Measurements from ENCODE around the gene HSBP1L1. TPM values are rescaled to one million over a fixed set of nuclear protein-coding genes. Genes with fewer than 3 reads are reported as not detected.
"Not testable (repeated sequence)": the region's sequence is repeated elsewhere in the genome, so short reads cannot be mapped to it uniquely, and the experiment has no call there.

The HSBP1L1 gene
- total RNA-seq, 2 experiments from 2014 or later, result 11.2 to 14.5 TPM

GRCh38 chr18:79948719-79949411 is 15.6 kb upstream of the HSBP1L1 start:
- Mint-ChIP-seq H3K9me3 (no peaks in the 10 kb centered on the region), H3K27ac (no peak overlapping the region), H3K4me3 (no peak overlapping the region), H3K4me1 (peaks cover 40% of the 10 kb centered on the region), H3K36me3 (peaks cover 11% of the 10 kb centered on the region), H3K27me3 (no peaks in the 10 kb centered on the region)
- DNase-seq, result no peak

DNA sequence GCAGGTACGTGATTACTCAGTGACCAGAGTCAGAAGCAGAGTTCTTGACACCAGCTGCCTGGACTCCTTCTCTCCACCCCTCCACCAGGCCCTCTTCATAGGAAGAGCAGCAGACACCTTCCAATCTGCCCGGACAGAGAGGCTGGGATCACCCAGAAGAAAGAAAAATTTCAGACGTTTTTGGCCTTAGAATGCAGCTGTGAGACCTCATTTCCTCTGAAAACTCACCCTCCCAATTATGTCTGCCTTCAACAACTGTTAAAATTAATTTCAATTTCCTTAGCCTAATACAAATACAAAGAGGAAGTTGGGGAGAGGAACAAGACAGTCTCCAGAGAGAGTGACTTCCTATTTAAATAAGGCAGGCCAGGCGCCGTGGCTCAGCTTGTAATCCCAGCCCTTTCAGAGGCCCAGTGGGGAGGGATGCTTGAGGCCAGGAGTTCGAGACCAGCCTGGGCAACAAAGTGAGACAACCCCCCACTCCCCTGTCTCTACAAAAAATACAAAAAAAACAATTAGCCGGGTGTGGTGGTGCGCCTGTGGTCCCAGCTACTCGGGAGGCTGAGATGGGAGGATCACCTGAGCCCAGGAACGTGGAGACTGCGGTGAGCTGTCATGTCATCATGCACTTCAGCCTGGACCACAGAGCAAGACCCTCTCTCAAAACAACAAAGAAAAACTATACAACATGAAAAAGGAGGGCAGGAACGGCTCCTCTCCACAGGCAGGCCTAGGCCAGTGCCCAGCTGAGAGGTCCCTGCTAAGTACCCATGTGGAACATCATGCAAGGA is 14.6 kb upstream of the HSBP1L1 start:
- Mint-ChIP-seq H3K27me3 (no peaks in the 10 kb centered on the region), H3K4me1 (peaks cover 31% of the 10 kb centered on the region), H3K36me3 (peaks cover 11% of the 10 kb centered on the region), H3K4me3 (peak overlapping the region; percentile 84), H3K9me3 (no peaks in the 10 kb centered on the region), H3K27ac (peak overlapping the region; percentile 54)
- no peak for DNase-seq

DNA sequence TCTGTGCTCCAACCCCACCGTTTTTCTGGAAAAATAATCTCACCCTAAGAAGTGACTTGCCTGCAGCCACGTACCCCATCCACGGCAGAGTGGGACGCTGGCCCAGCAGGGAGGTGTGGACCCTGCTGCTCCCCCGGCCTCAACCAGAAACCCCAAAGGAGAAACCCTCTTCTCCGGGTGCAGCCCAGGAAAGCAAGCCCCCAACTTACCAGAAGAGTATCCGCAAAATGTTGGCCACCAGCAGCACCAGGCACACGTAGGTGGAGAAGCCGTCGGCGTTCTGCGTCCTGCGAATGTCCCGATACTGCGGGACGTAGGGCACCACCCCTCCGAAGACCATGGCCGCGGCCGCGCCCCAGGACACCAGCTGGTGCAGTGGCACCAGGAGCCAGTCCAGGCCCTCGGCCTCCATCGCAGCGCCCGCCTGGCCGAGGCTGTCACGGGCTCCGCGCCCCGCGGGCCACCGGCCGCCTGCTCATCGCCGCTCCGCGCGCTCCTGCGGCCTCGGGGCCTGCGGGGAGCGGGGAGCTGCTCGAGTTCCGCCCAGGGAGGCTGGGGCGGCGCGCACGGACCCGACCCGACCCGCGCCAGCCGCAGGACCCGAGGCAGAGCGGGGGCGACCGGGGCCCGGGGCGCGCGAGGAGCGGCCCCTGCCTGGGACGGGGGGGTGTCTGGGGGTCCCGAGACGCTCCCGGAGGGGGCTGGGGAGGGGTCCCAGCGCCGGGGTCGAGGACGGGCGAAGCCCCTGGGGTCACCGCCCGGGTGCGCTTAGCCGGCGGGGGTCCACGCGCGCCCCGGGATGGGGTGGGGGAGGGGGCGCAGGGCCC is 13.7 kb upstream of the HSBP1L1 start:
- peak overlapping the region; percentile 54 for H3K27ac Mint-ChIP-seq
- peaks cover 25% of the 10 kb centered on the region for H3K4me1 Mint-ChIP-seq
- peaks cover 11% of the 10 kb centered on the region for H3K36me3 Mint-ChIP-seq
- H3K9me3 Mint-ChIP-seq, result no peaks in the 10 kb centered on the region
- H3K4me3 Mint-ChIP-seq, result peak overlapping the region; percentile 84
- no peaks in the 10 kb centered on the region for H3K27me3 Mint-ChIP-seq
- DNase-seq, result peak; percentile 46

- no peaks in the 10 kb centered on the region for H3K9me3 Mint-ChIP-seq
- DNase-seq, result peak; percentile 93
- peaks cover 19% of the 10 kb centered on the region for H3K4me1 Mint-ChIP-seq
- H3K27ac Mint-ChIP-seq, result peak within 1 kb of the TSS; percentile 54
- peaks cover 11% of the 10 kb centered on the region for H3K36me3 Mint-ChIP-seq
- H3K27me3 Mint-ChIP-seq, result no peaks in the 10 kb centered on the region
- H3K4me3 Mint-ChIP-seq, result peak within 1 kb of the TSS; percentile 84
Measured at GRCh38 chr18:79951545-79952455, 12.6 kb upstream of the HSBP1L1 start, which contains the start of gene SLC66A2. Gene SLC66A2, minus strand, starts transcription at chr18:79951653. Its CDS starts 727 bp downstream, at chr18:79950926.

- Mint-ChIP-seq H3K9me3 (no peaks in the 10 kb centered on the region), H3K36me3 (peaks cover 11% of the 10 kb centered on the region), H3K4me1 (peaks cover 15% of the 10 kb centered on the region), H3K4me3 (no peak overlapping the region), H3K27me3 (no peaks in the 10 kb centered on the region), H3K27ac (no peak overlapping the region)
- DNase-seq, result no peak
Measured at GRCh38 chr18:79952456-79952995, 11.9 kb upstream of the HSBP1L1 start.

DNA sequence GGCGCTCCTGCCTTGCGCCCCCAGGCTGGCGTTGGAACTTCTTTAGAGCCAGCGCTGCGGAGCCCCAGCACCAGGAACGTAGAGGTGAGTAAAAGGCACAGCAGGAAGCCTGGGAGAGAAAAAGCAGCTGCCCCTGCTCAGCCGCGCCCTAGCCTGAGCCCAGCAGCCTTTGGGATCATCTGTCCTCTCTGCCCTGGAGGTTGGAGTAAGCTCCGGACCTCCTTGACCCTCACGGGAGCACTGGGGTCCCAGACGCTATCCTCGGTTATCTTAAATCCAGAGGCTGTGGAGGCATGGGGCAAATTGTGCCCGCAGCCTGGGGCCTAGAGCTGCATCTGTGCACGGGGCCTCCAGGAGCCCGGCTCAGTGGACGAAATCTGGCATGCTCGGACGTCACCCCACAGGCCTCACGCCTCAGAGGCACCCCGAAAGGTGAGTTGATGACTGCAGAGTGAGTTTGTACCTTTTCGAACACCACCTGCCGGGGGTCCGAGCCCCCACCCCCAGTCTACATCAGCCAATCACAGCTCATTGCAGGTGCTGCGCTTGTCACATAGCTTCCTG is 11.4 kb upstream of the HSBP1L1 start:
- H3K9me3 Mint-ChIP-seq, result no peaks in the 10 kb centered on the region

DNA sequence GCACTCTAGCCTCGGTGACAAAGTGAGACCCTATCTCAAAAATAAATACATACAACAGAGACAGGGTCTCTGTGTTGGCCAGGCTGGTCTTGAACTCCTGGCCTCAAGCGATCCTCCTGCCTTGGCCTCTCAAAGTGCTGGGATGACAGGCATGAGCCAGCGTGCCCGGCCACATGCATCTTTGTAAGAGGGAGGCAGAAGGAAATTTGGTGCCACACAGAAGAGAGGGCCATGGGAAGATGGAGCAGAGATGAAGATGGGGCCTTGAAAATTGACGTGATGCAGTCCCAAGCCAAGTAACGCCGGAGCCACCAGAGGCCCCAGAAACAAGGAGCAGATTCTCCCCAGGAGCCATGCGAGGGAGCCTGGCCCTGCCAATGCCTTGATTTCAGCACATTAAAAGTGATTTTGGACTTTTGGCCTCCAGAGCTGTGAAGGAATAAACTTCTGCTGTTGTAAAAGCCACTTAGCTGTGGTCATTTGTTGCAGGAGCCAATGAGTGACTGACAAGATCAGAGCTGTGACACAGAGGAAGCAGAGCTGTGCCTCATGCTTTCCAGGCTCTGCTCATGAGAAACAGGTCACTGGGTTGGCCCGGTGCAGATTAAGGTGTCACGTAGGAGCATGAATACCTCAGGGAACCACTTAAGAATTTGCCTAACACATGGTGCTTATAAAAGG is 10.3 kb upstream of the HSBP1L1 start:
- Mint-ChIP-seq H3K9me3 (no peaks in the 10 kb centered on the region), H3K27ac (peak overlapping the region; percentile 28), H3K36me3 (peaks cover 5% of the 10 kb centered on the region), H3K4me1 (peaks cover 11% of the 10 kb centered on the region), H3K27me3 (no peaks in the 10 kb centered on the region), H3K4me3 (no peak overlapping the region)
- no peak for DNase-seq

More for the DNA sequence above, 11.4 kb upstream of the HSBP1L1 start:
- no peak for DNase-seq
- H3K4me1 Mint-ChIP-seq, result peaks cover 15% of the 10 kb centered on the region
- H3K36me3 Mint-ChIP-seq, result peaks cover 11% of the 10 kb centered on the region
- peak overlapping the region; percentile 29 for H3K4me3 Mint-ChIP-seq
- no peak overlapping the region for H3K27ac Mint-ChIP-seq
- no peaks in the 10 kb centered on the region for H3K27me3 Mint-ChIP-seq

DNA sequence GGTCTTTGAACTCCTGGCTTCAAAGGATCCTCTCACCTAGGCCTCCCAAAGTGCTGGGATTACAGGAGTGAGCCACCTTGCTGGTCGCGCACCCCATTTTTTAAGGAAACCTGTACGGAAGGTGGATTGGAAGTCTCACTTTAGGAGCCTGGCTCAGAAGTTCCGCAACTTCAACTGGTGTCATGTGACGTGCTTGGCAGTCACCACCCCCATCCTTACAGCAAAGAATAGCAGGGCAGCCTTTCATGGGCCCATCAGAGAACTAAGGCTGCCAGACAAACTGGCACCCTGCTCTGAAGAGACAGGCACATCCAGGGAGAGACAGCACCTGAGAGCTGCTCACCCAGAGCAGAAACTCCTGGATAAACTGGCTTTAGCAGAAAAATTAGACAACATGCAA is 9.7 kb upstream of the HSBP1L1 start:
- no peak for DNase-seq
- Mint-ChIP-seq H3K27ac (no peak overlapping the region), H3K9me3 (no peaks in the 10 kb centered on the region), H3K27me3 (no peaks in the 10 kb centered on the region), H3K4me1 (peaks cover 7% of the 10 kb centered on the region), H3K4me3 (no peak overlapping the region), H3K36me3 (peaks cover 4% of the 10 kb centered on the region)

GRCh38 chr18:79955302-79956075 is 9.0 kb upstream of the HSBP1L1 start:
- no peaks in the 10 kb centered on the region for H3K27me3 Mint-ChIP-seq
- H3K27ac Mint-ChIP-seq, result no peak overlapping the region
- peaks cover 2% of the 10 kb centered on the region for H3K36me3 Mint-ChIP-seq
- peaks cover 7% of the 10 kb centered on the region for H3K4me1 Mint-ChIP-seq
- H3K9me3 Mint-ChIP-seq, result no peaks in the 10 kb centered on the region
- DNase-seq, result no peak
- H3K4me3 Mint-ChIP-seq, result no peak overlapping the region

DNA sequence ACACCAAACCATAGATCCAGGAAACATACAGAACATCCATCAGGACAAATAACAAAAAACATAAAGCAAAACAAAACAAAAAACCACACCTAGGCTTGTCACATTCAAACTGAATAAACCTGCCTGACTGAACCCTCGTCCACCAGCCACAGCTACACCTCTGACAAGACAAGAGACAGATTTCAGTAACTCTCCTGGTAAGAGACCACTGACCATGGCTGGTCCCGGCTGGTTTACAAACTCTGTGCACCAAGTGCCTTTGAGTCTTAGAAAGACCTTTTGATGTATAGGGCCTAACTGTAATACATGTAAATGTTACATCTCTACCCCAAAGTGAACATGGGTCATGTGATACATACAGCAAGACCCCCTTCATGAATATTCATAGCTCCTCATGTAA is 8.2 kb upstream of the HSBP1L1 start:
- Mint-ChIP-seq H3K27ac (no peak overlapping the region), H3K4me1 (peaks cover 11% of the 10 kb centered on the region), H3K4me3 (no peak overlapping the region), H3K9me3 (no peaks in the 10 kb centered on the region), H3K27me3 (no peaks in the 10 kb centered on the region), H3K36me3 (no peaks in the 10 kb centered on the region)
- no peak for DNase-seq

DNA sequence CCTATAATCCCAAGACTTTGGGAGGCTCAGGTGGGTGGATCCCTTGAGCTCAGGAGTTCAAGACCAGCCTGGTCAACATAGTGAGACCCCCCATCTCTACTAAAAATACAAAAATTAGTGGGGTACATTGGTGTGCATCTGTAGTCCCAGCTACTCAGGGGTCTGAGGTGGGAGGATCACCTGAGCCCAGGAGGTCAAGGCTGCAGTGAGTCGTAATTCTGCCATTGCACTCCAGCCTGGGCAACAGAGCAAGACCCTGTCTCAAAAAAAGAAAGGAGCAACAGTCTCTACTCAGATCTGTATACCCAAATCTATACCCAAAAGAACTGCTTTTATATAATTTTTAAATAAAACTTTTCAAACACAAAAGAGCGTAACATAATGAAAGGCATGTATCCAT is 5.5 kb upstream of the HSBP1L1 start:
- H3K9me3 Mint-ChIP-seq, result no peaks in the 10 kb centered on the region
- H3K27ac Mint-ChIP-seq, result no peak overlapping the region
- no peaks in the 10 kb centered on the region for H3K36me3 Mint-ChIP-seq
- H3K4me3 Mint-ChIP-seq, result no peak overlapping the region
- DNase-seq, result no peak
- peaks cover 22% of the 10 kb centered on the region for H3K4me1 Mint-ChIP-seq
- H3K27me3 Mint-ChIP-seq, result no peaks in the 10 kb centered on the region

DNA sequence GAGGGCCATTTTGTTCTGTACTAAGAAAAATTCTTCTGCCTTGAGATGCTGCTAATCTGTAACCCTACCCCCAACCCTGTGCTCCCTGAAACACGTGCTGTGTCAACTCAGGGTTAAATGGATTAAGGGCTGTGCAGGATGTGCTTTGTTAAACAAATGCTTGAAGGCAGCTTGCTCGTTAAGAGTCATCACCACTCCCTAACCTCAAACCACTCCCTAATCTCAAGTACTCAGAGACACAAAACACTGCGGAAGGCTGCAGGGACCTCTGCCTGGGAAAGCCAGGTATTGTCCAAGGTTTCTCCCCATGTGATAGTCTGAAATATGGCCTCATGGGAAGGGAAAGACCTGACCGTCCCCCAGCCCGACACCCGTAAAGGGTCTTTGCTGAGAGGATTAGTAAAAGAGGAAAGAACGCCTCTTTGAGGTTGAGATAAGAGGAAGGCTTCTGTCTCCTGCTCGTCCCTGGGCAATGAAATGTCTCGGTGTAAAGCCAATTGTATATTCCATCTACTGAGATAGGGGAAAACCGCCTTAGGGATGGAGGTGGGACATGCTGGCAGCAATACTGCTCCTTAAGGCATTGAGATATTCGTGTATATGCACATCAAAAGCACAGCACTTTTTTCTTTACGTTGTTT is 4.2 kb upstream of the HSBP1L1 start:
- not testable (repeated sequence) for H3K9me3 Mint-ChIP-seq, H3K27ac Mint-ChIP-seq, DNase-seq, H3K36me3 Mint-ChIP-seq, H3K27me3 Mint-ChIP-seq, H3K4me3 Mint-ChIP-seq
- peaks cover 23% of the 10 kb centered on the region for H3K4me1 Mint-ChIP-seq

Data from activated naive CD8-positive, alpha-beta T cell treated with anti-CD3 and anti-CD28 coated beads for 36 hours (primary cell).